Large intestine (tissue), 3 donors: Measurements from ENCODE around the gene FAM170B. TPM values are rescaled to one million over a fixed set of nuclear protein-coding genes. Genes with fewer than 3 reads are reported as not detected.

Experiments used
- DNase-seq, 2 donors: peaks; one replicate each; pipeline versions ENCODE4 v3.0.0 to v3.0.0-alpha.2; 2013
- H3K27ac ChIP-seq: one replicate; pipeline ENCODE4 v1.5.1; 2013; ENCODE audit warnings: low read length
- H3K27me3 ChIP-seq: 2 replicates; pipeline ENCODE4 v1.6.1; 2013; ENCODE audit warnings: low read length; ENCODE audit not compliant: control insufficient read depth, insufficient read depth
- H3K36me3 ChIP-seq: 2 replicates; pipeline ENCODE4 v1.6.1; 2013; ENCODE audit warnings: low read length; ENCODE audit not compliant: control insufficient read depth, insufficient read depth
- H3K4me1 ChIP-seq: one replicate; pipeline ENCODE4 v1.6.1; 2013; ENCODE audit warnings: low read length; ENCODE audit not compliant: control insufficient read depth, insufficient read depth
- H3K4me3 ChIP-seq: one replicate; pipeline ENCODE4 v1.5.1; 2013; ENCODE audit warnings: low read length
- H3K9me3 ChIP-seq: one replicate; pipeline ENCODE4 v1.6.1; 2013; ENCODE audit warnings: mild to moderate bottlenecking, low read depth, low read length, moderate library complexity; ENCODE audit not compliant: control insufficient read depth
- WGBS: methylation state at CpG from one replicate; pipeline ENCODE4 v1.1.5; 2013; ENCODE audit warnings: low lambda C conversion rate; ENCODE audit not compliant: insufficient coverage; 5-methylcytosine and 5-hydroxymethylcytosine counted together
- polyA plus RNA-seq: library from polyadenylated mRNA; unstranded; fragments of 120-200 nt; gene quantifications from one replicate; pipeline ENCODE4 v1.2.1, GENCODE V29; 2013

Gene FAM170B
- polyA plus RNA-seq, 1 donor = not detected

DNA sequence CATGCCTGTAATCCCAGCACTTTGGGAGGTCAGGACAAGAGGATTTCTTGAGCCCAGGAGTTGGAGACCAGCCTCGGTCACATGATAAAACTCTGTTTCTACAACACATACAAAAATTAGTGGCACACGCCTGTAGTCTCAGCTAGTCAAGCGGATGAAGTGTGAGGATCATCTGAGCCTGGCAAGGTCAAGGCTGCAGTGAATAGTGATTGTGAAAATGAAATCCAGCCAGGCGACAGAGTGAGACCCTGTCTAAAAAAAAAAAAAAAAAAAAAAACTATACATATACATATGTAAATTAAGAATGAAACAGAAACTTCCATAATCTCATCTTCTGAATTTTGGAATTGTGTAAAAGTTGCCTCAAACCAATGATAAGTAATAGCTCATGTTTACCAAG is 18.2 kb upstream of the FAM170B start:
- no peak overlapping the region for H3K4me3 ChIP-seq
- no peaks in the 10 kb centered on the region for H3K9me3 ChIP-seq
- H3K4me1 ChIP-seq = no peaks in the 10 kb centered on the region
- H3K27ac ChIP-seq = no peak overlapping the region
- H3K36me3 ChIP-seq = no peaks in the 10 kb centered on the region
- no CpG with 5 or more reads among the region's 4 CpGs for WGBS
- no peaks in the 10 kb centered on the region for H3K27me3 ChIP-seq
- DNase-seq = no peak

DNA sequence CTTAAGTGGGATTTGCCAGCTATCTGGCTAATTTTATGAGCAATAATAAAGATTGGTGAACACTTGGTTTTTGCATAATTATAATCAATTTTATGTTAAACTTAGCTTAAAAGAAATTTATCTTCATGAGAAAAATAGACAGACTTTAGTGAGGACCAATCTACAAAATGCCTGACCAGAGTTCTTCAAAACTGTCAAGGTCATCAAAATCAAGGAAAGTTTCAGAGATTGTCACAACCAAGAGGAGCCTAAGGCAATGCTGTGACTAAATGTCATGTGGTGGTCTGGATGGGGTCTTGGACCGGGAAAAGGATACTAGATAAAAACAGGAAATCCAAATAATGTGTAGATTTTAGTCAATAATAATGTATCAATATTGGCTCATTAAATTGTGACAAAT is 17.7 kb upstream of the FAM170B start:
- DNase-seq = no peak
- Histone ChIP-seq H3K27me3 (no peaks in the 10 kb centered on the region), H3K4me3 (no peak overlapping the region), H3K4me1 (no peaks in the 10 kb centered on the region), H3K36me3 (no peaks in the 10 kb centered on the region), H3K9me3 (no peaks in the 10 kb centered on the region), H3K27ac (no peak overlapping the region)
- 100% methylated on average over 1 of the region's 1 CpG for WGBS

DNA sequence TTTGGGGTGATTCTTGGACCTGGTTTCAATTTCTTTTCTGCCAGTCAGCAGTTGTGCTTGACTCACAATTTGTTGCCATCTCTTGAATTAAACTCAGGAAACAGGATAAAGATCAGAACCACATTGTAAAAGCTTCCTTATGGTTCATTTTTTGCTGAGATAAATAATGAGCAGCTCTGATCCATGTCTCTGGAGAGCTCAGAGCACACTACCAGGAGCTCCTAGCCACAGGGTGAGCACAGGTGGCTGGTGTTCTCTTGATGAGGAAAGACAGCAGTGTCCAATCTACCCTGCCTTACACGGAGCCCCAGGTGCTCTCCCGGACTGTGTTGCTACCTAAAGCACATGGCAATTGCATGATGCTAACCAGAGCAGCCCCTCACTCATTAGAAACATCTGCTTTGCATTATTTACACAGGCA is 17.2 kb upstream of the FAM170B start:
- Histone ChIP-seq H3K9me3 (no peaks in the 10 kb centered on the region), H3K4me3 (no peak overlapping the region), H3K27me3 (no peaks in the 10 kb centered on the region), H3K27ac (no peak overlapping the region), H3K4me1 (no peaks in the 10 kb centered on the region), H3K36me3 (no peaks in the 10 kb centered on the region)
- DNase-seq = no peak
- WGBS = no CpG with 5 or more reads among the region's 2 CpGs

GRCh38 chr10:49150426-49150825 is 16.6 kb upstream of the FAM170B start:
- no peak overlapping the region for H3K4me3 ChIP-seq
- no peaks in the 10 kb centered on the region for H3K9me3 ChIP-seq
- no peak for DNase-seq
- no peak overlapping the region for H3K27ac ChIP-seq
- no peaks in the 10 kb centered on the region for H3K4me1 ChIP-seq
- WGBS = 80% methylated on average over 1 of the region's 5 CpGs
- H3K27me3 ChIP-seq = no peaks in the 10 kb centered on the region
- no peaks in the 10 kb centered on the region for H3K36me3 ChIP-seq

GRCh38 chr10:49149881-49150280 is 16.1 kb upstream of the FAM170B start:
- no peaks in the 10 kb centered on the region for H3K9me3 ChIP-seq
- no peak overlapping the region for H3K4me3 ChIP-seq
- H3K27me3 ChIP-seq = no peaks in the 10 kb centered on the region
- no peaks in the 10 kb centered on the region for H3K36me3 ChIP-seq
- no peak for DNase-seq
- H3K27ac ChIP-seq = no peak overlapping the region
- 76% methylated on average over 2 of the region's 3 CpGs for WGBS
- H3K4me1 ChIP-seq = no peaks in the 10 kb centered on the region

DNA sequence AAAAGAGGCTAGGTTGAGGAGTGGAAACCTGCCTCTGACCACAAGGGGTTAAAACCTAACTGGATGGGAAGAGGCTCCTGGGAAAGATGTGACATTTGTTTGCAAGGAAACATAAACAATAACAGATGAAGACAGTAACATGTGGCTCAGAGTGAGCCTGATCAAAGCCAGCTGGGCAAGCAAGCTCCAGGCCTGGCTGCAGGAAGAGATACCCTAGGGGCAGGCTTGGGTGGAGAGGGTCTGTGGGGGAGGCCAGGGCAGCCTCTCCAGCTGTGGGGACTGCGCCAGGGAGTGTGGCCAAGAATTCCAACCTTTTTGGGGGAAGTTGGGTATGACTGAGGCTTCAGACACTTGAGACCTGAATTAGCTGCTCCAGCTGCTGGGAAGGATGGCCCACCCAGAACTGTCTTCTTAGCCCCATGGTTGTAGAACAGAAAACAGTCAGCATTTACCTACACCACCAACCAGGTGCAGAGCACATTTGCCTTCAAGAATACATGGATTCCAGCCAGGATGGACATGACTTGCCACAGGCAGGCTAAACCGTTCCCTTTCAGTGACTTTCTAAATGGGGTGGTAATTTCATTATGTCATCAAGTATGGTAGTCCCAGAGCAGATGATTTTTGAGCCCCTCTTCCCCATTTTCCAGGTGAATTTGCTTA is 10.4 kb upstream of the FAM170B start:
- Histone ChIP-seq H3K36me3 (no peaks in the 10 kb centered on the region), H3K4me3 (no peak overlapping the region), H3K27me3 (peaks cover 5% of the 10 kb centered on the region), H3K4me1 (no peaks in the 10 kb centered on the region), H3K9me3 (no peaks in the 10 kb centered on the region), H3K27ac (no peak overlapping the region)
- no peak for DNase-seq
- no CpG with 5 or more reads among the region's 2 CpGs for WGBS

- Histone ChIP-seq H3K4me3 (no peak overlapping the region), H3K36me3 (no peaks in the 10 kb centered on the region), H3K27me3 (peaks cover 5% of the 10 kb centered on the region), H3K4me1 (no peaks in the 10 kb centered on the region), H3K27ac (no peak overlapping the region), H3K9me3 (no peaks in the 10 kb centered on the region)
- DNase-seq = no peak
These were observed 9.4 kb upstream of the FAM170B start for GRCh38 chr10:49143249-49143648.

DNA sequence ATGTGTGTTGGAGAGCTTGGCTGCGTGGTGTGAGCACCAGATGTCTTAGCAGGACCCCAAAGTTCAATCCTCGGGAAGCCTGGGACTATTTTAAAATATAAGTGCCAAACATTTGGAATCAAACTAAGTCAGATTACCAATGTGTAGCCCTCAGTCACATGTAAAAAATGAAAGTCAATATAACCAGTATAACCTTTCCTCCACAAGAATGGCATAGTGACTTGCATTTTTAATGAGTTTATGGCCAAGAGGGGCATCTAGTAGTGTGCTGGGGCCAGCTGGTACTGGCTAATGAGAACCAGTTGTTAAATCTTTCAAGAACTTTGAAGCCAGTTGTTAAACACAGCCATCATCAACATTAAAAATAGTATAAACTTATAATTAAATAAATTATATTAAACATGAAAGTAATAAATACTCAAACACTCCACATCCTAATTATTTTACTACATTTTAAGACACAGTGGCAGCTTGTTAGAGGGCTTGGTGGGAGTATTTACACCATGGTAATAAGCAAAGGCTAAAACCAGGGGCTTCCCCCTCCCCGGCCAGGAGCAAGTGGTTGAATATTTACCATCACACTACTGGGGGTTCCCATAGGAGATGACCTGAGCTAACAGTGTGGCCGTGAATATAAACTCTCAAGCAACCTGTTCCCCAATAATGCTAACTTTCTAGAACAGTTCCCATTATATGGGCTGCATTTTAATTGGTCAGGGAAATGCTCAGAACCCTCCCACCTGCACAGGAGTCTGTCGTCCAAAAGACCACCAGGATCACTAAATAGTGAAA is 7.9 kb upstream of the FAM170B start:
- Histone ChIP-seq H3K4me3 (no peak overlapping the region), H3K4me1 (no peaks in the 10 kb centered on the region), H3K27ac (no peak overlapping the region), H3K36me3 (no peaks in the 10 kb centered on the region), H3K9me3 (no peaks in the 10 kb centered on the region), H3K27me3 (peaks cover 5% of the 10 kb centered on the region)
- no CpG with 5 or more reads among the region's 5 CpGs for WGBS
- DNase-seq = no peak

- Histone ChIP-seq H3K36me3 (no peaks in the 10 kb centered on the region), H3K4me3 (no peak overlapping the region), H3K27ac (no peak overlapping the region), H3K4me1 (no peaks in the 10 kb centered on the region), H3K9me3 (no peaks in the 10 kb centered on the region), H3K27me3 (peaks cover 5% of the 10 kb centered on the region)
- no peak for DNase-seq
- no CpG with 5 or more reads among the region's 5 CpGs for WGBS
These were observed 6.7 kb upstream of the FAM170B start for GRCh38 chr10:49140304-49141177.

DNA sequence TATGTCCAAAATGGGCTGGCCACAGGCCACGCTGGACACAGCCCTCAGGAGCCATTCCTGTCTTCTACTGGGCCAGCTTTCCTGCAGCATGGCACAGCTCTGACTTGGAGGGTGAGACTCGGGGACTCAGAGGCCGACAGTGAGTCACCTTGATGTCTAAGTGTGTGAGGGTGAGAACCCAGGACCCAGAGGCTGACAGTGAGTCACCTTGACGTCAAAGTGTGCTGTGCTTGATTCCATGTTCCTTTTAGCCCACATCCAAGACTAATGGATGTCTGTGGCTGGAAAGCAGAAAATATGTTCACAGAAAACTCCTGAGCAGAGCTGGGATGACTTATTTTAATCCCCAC is 6.0 kb upstream of the FAM170B start:
- no peaks in the 10 kb centered on the region for H3K9me3 ChIP-seq
- H3K4me1 ChIP-seq = no peaks in the 10 kb centered on the region
- no peak overlapping the region for H3K4me3 ChIP-seq
- H3K27ac ChIP-seq = no peak overlapping the region
- peaks cover 5% of the 10 kb centered on the region for H3K27me3 ChIP-seq
- no peak for DNase-seq
- H3K36me3 ChIP-seq = no peaks in the 10 kb centered on the region
- WGBS = no CpG with 5 or more reads among the region's 4 CpGs
